ENCODE data around the gene ZDHHC12. TPM values are rescaled to one million over a fixed set of nuclear protein-coding genes. Genes with fewer than 3 reads are reported as not detected.
"Not testable (repeated sequence)": the region's sequence is repeated elsewhere in the genome, so short reads cannot be mapped to it uniquely, and the experiment has no call there.

ZDHHC12 gene
- total RNA-seq, 1 experiment from 2014 or later = 57.6 TPM

- CTCF ChIA-PET = interaction anchor here (0.6 to 1.6 kb wide), 3 partner anchors 9 to 1254 kb away, joined by 3 to 8 read pairs (median 6); no protein-coding TSS in a partner anchor
- DNase-seq (ENCODE audit: low read depth, low spot score) (no peak), ATAC-seq (no peak)
- peak overlapping the region; percentile 90 for H3K4me2 ChIP-seq (ENCODE audit: low read length)
- H4K20me1 ChIP-seq (ENCODE audit: insufficient read depth) = no peaks in the 10 kb centered on the region
- POLR2A ChIA-PET = interaction anchor here (1.0 kb wide), 1 partner anchor 16 kb away, joined by 4 read pairs; no protein-coding TSS in a partner anchor
- peak overlapping the region; percentile 83 to 93 for H3K4me3 ChIP-seq (replicated peaks in 1 of 2; ENCODE audit: low read depth in 1 of 2, low read length in 2 of 2)
- RAD21 ChIA-PET (ENCODE audit: low non-redundant PET in 1 of 2, low total read pairs in 2 of 2, uncharacterized antibody in 2 of 2, unreplicated experiment in 2 of 2) = no interaction called here
- no peaks in the 10 kb centered on the region for H3K9me2 ChIP-seq (ENCODE audit: insufficient read depth)
- H3K9me3 ChIP-seq (ENCODE audit: control insufficient read depth in 1 of 2, insufficient read depth in 1 of 2, low read depth in 1 of 2, low read length in 2 of 2) = no peaks in the 10 kb centered on the region
- no peak overlapping the region for H2AFZ ChIP-seq (ENCODE audit: low read depth, low read length, poor library complexity, severe bottlenecking)
- TF ChIP-seq CBX3 (IDR thresholded peaks at IDR 0.05; ENCODE audit: low read depth) (no peak), CTCF (IDR thresholded peaks at IDR 0.05 in 2 of 3, conservative IDR thresholded peaks at IDR 0.05 in 1 of 3; ENCODE audit: borderline replicate concordance in 1 of 3, insufficient read depth in 1 of 3, low read depth in 2 of 3, low read length in 2 of 3) (0 out of 6 replicates have a peak, but pooled peaks of 1 of the 3 experiments have one; percentile 2), EZH2phosphoT487 (IDR thresholded peaks at IDR 0.05; ENCODE audit: borderline replicate concordance) (no peak), SRF (IDR thresholded peaks at IDR 0.05; ENCODE audit: low read depth) (no peak), TCF7L2 (IDR thresholded peaks at IDR 0.05; ENCODE audit: borderline replicate concordance, extremely low read depth, insufficient read depth, insufficient read length) (no peak), SIN3A (IDR thresholded peaks at IDR 0.05; ENCODE audit: low read depth) (no peak), REST (IDR thresholded peaks at IDR 0.05; ENCODE audit: low read depth) (no peak)
- H3K27me3 ChIP-seq (ENCODE audit: insufficient read depth, low read length) = no peaks in the 10 kb centered on the region
- BruUV-seq (replicated peaks) = no TSS peak
- peak overlapping the region; percentile 95 for H3K9ac ChIP-seq (ENCODE audit: low read length)
- H3K79me2 ChIP-seq (ENCODE audit: insufficient read depth, low read length) = peaks cover 27% of the 10 kb centered on the region
- peak overlapping the region; percentile 36 for H3K27ac ChIP-seq (ENCODE audit: low read depth, low read length)
- 0 out of 4 replicates have a peak, but pooled peaks cover 0 to 9% of the 10 kb centered on the region in 2 experiments for H3K36me3 ChIP-seq (ENCODE audit: control insufficient read depth in 1 of 2, insufficient read depth in 2 of 2, low read length in 2 of 2)
- peaks cover 30 to 50% of the 10 kb centered on the region in 2 experiments for H3K4me1 ChIP-seq (ENCODE audit: control insufficient read depth in 1 of 2, insufficient read depth in 2 of 2, low read length in 2 of 2)
- intact Hi-C loops (cut with micrococcal nuclease) = no loop called here
Measured at GRCh38 chr9:128701227-128701854, 22.6 kb downstream of the ZDHHC12 start.

GRCh38 chr9:128699096-128699795 lies 24.7 kb downstream of the ZDHHC12 start:
- H4K20me1 ChIP-seq (ENCODE audit: insufficient read depth); H3K36me3 ChIP-seq (ENCODE audit: control insufficient read depth in 1 of 2, insufficient read depth in 2 of 2, low read length in 2 of 2); H3K27me3 ChIP-seq (ENCODE audit: insufficient read depth, low read length); CTCF ChIA-PET; H3K4me3 ChIP-seq (replicated peaks in 1 of 2; ENCODE audit: low read depth in 1 of 2, low read length in 2 of 2); BruUV-seq (replicated peaks); POLR2A ChIA-PET; H3K9me3 ChIP-seq (ENCODE audit: control insufficient read depth in 1 of 2, insufficient read depth in 1 of 2, low read depth in 1 of 2, low read length in 2 of 2); H3K9me2 ChIP-seq (ENCODE audit: insufficient read depth); intact Hi-C loops (cut with micrococcal nuclease); H3K27ac ChIP-seq (ENCODE audit: low read depth, low read length); H2AFZ ChIP-seq (ENCODE audit: low read depth, low read length, poor library complexity, severe bottlenecking); H3K4me2 ChIP-seq (ENCODE audit: low read length); RAD21 ChIA-PET (ENCODE audit: low non-redundant PET in 1 of 2, low total read pairs in 2 of 2, uncharacterized antibody in 2 of 2, unreplicated experiment in 2 of 2); DNase-seq (ENCODE audit: low read depth, low spot score); ATAC-seq; H3K9ac ChIP-seq (ENCODE audit: low read length): not testable (repeated sequence)
- Histone ChIP-seq H3K4me1 (ENCODE audit: control insufficient read depth in 1 of 2, insufficient read depth in 2 of 2, low read length in 2 of 2) (peaks cover 31 to 54% of the 10 kb centered on the region in 2 experiments), H3K79me2 (ENCODE audit: insufficient read depth, low read length) (peaks cover 28% of the 10 kb centered on the region)

All from HCT116 (cell line).